Glomerular endothelial cell (primary cell): ENCODE results near the gene CSGALNACT2. TPM values are rescaled to one million over a fixed set of nuclear protein-coding genes. Genes with fewer than 3 reads are reported as not detected.

Source experiments
- DNase-seq: peaks from one replicate; pipeline ENCODE4 v3.0.0-alpha.2; 2011; ENCODE audit warnings: low read depth, low spot score; ENCODE audit errors: extremely low read depth
- total RNA-seq: library from RNA; depleted of rRNA; stranded (reverse); fragments of >200 nt; gene quantifications from 2 replicates; pipeline ENCODE4 v1.2.3, GENCODE V29; 2015

The CSGALNACT2 gene
- total RNA-seq, 1 donor from 2014 or later = 28.6 TPM

GRCh38 chr10:43224321-43224720 is 86.1 kb downstream of the CSGALNACT2 start:
- DNase-seq = no peak

GRCh38 chr10:43225004-43225786 is 87.0 kb downstream of the CSGALNACT2 start:
- DNase-seq = no peak

- no peak for DNase-seq
Measured at GRCh38 chr10:43225787-43226153, 87.5 kb downstream of the CSGALNACT2 start.

GRCh38 chr10:43226441-43226840 is 88.2 kb downstream of the CSGALNACT2 start:
- no peak for DNase-seq

GRCh38 chr10:43226851-43227845 is 88.9 kb downstream of the CSGALNACT2 start:
- DNase-seq = no peak

- DNase-seq = no peak
Measured at GRCh38 chr10:43227911-43228782, 89.9 kb downstream of the CSGALNACT2 start.

GRCh38 chr10:43228783-43229207 is 90.5 kb downstream of the CSGALNACT2 start:
- DNase-seq = no peak

- DNase-seq = no peak
Measured at GRCh38 chr10:43229208-43230061, 91.2 kb downstream of the CSGALNACT2 start.

GRCh38 chr10:43230101-43230908 is 92.1 kb downstream of the CSGALNACT2 start:
- no peak for DNase-seq

- no peak for DNase-seq
Measured at GRCh38 chr10:43230909-43231522, 92.8 kb downstream of the CSGALNACT2 start.

GRCh38 chr10:43231523-43232078 is 93.4 kb downstream of the CSGALNACT2 start:
- DNase-seq = no peak

GRCh38 chr10:43233601-43234430 is 95.6 kb downstream of the CSGALNACT2 start:
- no peak for DNase-seq

- DNase-seq = no peak
Measured at GRCh38 chr10:43234471-43235041, 96.3 kb downstream of the CSGALNACT2 start.
